GM21515 (cell line): ENCODE measurements around the gene TSGA10IP.

Experiments
- ATAC-seq: cut with Tn5 transposase; IDR thresholded peaks from one replicate; pipeline ENCODE4 v1.9.1; 2021; ENCODE audit not compliant: unreplicated experiment

TSGA10IP gene

GRCh38 chr11:66003291-66003690, 58.0 kb downstream of the TSGA10IP start:
- no peak for ATAC-seq

DNA sequence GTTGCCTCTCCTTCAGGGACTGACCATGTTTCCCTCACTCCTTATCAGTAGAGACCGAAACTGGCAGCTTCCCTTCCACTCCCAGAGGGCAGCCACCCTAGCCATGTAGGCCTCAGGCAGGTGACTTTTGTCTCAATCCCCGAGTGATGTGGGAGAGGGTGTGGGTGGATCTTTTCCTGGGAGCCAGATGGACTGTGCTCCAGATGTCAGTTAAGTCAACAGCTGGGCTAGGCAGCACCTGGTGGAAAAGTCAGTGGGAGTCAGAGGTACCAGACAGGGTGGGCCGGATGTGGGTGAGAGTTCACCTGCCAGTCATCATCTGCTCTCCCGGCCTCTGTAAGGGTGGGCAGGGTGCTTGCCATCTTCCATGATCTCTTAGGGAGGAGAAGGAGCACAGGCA, 58.9 kb downstream of the TSGA10IP start:
- ATAC-seq = no peak

- no peak for ATAC-seq
Observed at GRCh38 chr11:66006134-66006890, 61.0 kb downstream of the TSGA10IP start.

DNA sequence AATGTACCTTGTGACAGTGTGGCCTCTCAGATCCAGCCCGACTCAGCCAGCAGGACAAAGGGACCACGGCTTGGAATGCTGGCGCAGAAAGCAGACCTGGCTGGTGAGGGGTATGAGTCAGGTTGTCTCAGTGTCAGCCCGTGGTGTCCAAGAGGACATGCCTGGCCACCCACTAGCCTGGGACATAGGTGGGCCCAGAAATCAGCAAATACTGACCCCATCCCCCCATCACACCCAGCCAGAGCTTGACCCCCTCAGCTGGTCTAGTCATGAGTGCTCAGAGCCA, 61.6 kb downstream of the TSGA10IP start:
- ATAC-seq = no peak

DNA sequence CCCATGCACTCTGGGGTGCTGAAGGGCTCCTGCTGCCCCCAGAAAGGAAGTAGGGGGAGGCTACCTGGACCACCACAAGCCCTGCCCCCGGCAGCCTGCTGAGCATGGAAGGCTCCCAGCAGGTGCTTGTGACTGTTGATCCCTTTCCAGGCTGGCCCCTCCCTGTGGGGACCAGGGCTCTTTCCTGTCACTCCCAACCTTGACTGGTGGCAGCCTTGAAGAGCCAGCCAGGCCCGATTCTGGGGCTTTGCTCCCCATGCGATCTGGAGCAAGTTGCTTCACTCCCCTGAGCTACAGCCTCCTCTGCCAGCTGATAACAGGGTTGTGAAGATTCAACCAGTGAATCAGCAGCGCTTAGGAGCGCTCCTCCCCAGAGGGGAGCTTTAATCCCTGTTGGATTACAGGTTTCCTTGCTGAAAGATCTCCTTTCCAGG, 61.9 kb downstream of the TSGA10IP start:
- no peak for ATAC-seq

GRCh38 chr11:66008095-66008467, 62.8 kb downstream of the TSGA10IP start:
- ATAC-seq = no peak

DNA sequence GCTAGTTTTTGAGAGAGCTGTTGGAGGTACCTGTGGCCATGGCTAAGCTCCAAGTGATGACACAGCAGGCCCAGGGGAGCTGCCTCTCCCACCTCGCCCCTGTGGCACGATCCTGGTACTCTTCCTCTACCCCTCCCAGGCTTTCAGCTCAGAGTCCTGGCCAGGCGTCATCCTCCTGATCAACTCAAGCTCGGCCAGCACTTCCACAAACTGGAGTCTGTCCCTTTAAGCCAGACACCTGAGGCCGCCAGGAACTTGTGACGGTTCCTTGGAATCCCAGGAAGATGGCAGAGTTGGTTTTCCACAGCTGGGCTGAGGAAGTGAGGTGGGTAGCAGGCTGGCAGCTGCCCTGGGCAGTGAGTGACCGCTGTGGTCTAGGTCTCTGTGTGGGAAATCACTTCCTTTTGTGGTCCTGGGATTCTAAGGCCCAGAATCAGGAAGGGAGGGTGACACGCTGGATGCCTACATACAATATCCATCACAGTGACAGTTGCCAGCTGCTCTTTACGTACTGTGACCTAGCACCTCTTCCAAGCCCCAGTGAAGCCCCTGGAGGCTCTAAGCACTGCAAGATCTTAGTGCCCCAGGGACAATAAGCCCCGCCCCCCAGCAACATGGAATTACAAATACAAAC, 63.3 kb downstream of the TSGA10IP start:
- no peak for ATAC-seq
